GM19372 (cell line): Measurements from ENCODE around the gene ABHD11.
A peak's percentile ranks its signal among the peaks of the same experiment; 100 is the strongest.
"Not testable (repeated sequence)": the region's sequence is repeated elsewhere in the genome, so short reads cannot be mapped to it uniquely, and the experiment has no call there.

Source experiments
- ATAC-seq: cut with Tn5 transposase; IDR thresholded peaks from one replicate; pipeline ENCODE4 v1.9.1; 2021; ENCODE audit warnings: mild to moderate bottlenecking, low read depth, moderate library complexity; ENCODE audit not compliant: unreplicated experiment

The ABHD11 gene

DNA sequence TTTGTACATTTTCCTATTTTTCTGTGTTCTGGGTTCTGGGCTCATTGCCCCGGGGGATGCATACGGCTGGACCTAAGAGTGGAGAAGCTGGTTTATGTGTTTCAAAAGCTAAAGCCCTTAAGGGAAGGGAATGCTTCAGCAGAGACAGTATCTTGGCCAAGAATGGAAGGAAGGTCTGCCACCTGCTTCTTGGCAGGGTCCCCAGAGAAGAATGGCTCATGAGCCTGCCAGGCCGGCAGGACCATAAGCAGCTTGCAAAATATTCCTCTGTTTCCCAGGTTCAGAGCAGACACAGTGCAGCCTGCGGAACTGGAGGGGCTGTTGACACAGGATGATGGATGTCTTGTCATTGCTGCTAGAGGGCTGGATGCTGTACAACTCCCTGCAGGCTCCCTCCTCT lies 7.8 kb upstream of the ABHD11 start:
- ATAC-seq, result no peak

DNA sequence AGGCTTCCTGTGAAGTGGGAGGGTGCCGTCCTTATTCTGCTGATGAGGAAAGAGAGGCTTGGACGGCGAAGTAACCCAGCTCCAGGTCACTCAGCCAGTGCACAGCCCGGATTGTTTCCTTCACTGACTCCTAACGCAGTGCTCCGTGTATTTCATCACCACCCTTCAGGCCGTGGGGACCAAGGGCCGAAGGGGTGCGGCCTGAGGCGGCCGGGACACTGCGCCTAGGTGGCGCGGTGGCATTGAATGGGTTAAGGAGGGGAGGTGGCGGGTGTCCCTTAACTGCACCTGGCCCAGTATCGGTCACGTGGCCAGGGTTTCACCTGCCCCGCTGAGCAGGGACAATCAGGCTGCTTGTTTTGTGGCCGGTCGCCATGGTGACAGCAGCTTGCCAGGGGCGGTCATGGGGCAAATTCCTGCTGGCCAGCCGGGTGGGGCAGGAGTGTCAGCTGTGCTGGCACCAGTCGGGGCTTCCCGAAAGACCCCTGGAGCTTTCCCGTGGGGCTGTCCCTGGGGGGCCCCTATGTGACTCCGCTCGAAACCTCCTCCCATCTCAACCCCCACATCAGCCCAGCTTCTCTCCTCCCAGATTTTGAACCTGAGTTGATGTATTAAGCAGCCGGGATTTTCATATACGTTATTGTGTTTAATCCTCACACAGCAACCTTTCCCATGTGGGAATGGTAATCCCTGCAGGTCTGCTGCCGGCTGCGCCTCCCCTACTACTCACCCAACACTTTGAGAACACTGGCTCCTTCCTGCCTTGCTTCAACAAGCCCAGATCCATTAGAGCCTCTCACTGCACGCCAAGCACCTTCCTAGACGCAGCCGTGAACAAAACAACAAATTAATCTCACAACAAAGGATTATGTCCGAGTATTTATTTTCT lies 4.4 kb upstream of the ABHD11 start:
- ATAC-seq, result no peak

- ATAC-seq, result no peak
Observed at GRCh38 chr7:73742338-73742752, 3.7 kb upstream of the ABHD11 start.

GRCh38 chr7:73741600-73741999 lies 3.0 kb upstream of the ABHD11 start:
- no peak for ATAC-seq

GRCh38 chr7:73740771-73741170 lies 2.2 kb upstream of the ABHD11 start:
- no peak for ATAC-seq

DNA sequence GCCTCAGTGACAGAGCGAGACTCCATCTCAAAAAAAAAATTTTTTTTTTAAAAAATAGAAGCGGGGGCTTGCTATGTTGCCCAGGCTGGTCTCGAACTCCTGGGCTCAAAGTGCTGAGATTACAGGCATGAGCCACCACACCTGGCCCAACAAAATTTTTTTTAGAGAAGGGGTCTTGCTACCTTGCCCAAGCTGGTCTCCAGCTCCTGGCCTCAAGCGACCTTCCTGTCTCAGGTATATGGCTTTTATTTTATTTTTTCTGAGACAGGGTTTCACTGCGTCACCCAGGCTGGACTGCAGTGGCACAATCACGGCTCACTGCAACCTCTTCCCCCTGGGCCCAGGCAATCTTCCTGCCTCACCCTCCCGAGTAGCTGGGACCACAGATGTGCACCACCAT lies 1.6 kb upstream of the ABHD11 start:
- ATAC-seq, result no peak

GRCh38 chr7:73739387-73739767 lies 775 bp upstream of the ABHD11 start:
- no peak for ATAC-seq

- peak; percentile 18 for ATAC-seq
Observed at GRCh38 chr7:73738220-73738611, 386 bp downstream of the ABHD11 start.

DNA sequence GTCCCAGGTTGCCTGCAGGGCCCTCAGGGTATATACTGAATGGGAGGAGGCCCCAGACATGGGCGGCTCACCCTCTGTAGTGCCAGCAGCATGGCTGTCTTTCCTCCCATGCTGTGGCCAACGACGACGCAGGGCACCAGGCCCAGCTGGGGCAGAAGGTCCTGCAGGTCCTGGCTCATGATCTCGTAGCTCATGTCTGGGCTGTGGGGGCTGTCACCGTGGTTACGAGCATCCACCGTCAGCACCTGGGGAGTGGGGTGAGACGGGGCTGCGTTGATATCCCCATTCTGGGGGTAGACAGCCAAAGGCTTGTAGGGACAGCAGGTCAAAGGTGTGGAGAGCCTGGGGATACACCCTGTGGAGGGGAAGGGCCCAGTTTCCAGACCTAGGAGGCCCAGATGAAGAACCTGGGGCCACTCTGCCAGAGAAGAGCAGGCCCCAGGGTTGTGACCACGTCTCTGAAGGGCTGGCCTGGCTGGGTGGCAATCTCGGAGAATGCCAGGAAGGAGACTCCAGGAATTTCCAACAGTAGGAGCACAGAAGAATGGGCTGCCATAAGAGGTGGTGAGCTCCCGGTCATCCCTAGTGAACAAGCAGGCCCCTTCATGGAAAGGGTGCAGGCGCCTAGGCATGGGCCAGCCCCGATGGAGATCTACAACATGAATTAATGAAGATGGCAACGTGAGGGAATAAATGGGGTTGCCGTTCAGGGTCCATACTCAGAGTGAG lies 947 bp downstream of the ABHD11 start:
- no peak for ATAC-seq

DNA sequence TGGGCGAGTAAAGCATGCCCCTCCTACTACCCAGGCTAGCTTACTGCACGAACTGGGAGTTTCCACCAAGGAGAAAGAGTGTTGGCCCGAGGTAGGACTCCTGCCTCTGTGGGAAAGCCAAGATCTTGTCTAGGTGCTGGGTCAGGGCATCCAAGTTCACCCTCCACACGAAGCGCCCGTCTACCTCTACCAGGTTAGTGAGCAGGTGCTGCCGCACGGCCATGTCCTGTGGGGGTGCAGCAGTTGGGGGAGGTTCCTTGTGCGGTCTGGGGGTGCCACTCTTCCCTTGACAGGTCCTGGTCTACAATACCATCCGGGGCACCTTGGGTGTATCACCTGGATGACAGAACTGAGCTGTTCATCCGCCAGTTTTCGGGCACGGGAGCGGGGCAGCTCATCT lies 1.7 kb downstream of the ABHD11 start:
- ATAC-seq, result no peak

DNA sequence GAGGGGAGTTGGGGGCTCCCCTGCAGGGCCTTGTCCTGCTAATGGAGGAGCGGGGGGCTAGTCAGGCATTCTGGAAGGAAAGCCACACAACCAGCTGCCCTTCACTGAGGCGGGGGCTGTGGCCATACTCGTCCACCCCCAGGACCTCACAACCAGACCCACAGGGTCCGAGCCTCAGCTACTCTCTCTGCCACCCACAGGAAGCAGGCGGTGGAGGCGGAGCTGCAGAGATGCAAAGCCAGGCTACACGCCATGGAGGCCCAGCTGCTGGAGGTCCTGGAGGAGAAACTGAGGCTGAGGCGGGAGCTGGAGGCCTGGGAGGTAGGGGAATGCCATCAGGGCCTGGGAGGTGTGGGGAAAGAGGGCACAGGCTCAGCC lies 3.1 kb downstream of the ABHD11 start:
- no peak for ATAC-seq

DNA sequence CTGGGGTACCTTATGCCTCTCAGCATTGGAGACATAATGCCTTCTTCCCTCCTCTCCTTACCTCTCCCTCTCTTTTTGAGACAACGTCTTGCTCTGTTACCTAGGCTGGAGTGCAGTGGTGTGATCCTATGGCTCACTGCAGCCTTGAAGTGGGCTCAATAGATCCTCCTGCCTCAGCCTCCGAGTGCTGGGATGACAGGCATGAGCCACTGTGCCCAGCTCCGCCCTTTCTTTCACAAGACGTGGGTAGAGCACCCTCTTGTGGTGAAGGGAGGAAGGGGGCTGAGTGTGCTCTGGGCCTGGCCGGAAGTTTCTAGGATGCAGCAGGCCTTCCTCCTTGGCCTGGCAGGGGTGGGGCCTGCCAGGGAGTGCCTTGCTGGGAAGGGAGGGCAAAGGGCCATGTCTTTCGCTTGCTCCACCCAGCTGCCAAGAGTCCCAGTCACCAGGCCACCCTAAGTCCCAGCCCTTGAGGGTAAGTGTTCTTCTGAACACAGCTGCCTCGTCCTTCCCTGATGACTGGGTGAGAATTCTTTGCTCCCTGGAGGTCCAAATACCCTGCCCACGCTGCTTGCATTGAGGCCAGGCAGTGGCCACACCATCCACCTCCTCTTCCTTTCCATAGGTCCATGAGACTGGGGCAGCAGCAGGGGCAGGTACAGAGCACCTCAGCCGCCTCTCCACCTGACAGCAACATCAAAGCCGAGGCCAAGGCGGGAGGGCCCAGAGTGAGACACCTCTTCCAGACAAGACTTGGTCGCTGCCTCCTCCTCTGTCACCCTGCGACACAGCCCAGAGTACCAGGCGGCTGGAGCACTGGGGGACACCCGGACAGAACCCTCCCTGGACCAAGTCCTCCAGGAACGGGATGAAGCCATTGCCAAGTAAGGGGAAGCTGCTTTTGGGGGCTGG lies 3.7 kb downstream of the ABHD11 start:
- ATAC-seq, result no peak

GRCh38 chr7:73732397-73732796 lies 6.2 kb downstream of the ABHD11 start:
- ATAC-seq, result no peak

DNA sequence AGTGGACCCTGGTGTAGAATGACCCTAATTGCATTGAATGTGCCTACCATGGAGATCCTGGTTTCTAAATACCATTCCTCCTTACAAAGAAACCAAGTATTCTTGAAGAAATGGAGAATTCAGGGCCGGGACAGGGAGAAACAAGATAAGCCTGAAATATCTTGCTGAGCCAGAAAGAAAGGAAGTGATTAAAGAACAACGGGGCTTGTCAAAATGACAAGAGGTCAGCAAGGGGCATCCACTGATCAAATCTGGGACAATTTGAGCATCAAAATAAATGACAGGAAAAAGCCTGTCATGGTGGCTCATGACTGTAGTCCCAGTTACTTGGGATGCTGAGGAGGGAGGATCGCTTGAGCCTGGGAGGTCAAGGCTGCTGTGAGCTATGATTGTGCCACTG lies 8.1 kb downstream of the ABHD11 start:
- no peak for ATAC-seq

- ATAC-seq, result no peak
Observed at GRCh38 chr7:73728551-73728950, 10.1 kb downstream of the ABHD11 start.

DNA sequence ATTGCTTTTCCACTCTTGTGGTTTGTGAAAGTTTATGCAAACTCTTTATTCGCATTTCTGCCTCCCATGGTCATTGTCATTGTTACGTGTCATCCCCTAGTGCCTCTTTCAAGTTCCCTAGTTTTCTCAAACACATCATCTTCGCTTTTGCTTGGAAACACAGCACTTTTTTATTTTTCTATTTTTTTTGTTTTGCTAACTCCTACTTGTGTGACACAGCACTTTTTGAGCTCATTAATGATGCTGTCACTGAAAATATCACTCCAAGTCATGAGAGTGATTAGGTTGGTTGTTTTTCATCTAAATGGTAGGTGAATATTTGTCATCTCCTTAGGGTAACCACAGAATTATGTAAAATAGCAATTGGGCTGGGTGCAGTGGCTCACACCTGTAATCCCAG lies 10.7 kb downstream of the ABHD11 start:
- no peak for ATAC-seq

DNA sequence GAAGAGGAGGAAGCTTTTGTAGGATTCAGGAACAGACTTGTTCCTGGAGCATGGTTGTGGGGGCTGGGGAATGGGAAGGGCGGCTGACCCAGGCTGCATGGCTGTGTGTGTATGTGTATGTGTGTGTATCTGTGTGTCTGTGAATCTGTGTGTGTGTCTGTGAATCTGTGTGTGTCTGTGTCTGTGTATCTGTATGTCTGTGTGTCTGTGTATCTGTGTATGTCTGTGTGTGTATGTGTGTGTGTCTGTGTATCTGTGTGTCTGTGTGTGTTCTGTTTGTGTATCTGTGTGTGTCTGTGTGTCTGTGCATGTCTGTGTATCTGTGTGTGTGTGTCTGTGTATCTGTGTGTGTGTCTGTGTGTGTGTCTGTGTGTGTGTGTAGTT lies 12.5 kb downstream of the ABHD11 start:
- ATAC-seq, result no peak

- ATAC-seq, result no peak
Observed at GRCh38 chr7:73723813-73724212, 14.8 kb downstream of the ABHD11 start.

GRCh38 chr7:73722785-73723184 lies 15.8 kb downstream of the ABHD11 start:
- no peak for ATAC-seq

GRCh38 chr7:73722182-73722581 lies 16.4 kb downstream of the ABHD11 start:
- ATAC-seq, result not testable (repeated sequence)

DNA sequence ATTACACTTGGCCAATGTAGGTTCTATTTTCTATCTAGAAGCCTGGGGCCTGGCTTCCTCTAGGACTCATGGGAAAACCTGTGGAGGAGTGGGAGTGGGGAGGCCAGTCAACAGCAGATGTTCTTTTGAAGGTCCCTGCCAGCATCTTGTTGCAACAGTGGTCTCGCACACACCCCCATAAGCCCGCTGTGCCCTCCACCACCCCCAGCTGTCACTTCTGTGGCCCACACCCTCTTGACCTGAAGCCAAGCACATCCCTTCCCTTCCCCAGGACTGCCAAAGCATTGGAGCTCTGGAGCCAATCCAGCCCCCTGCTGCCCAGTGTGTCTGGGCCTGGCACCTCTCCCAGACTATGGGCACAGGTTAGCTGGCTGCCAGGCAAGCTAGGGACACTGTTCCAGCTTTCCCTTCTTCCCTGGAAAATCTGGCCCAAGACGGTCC lies 17.2 kb downstream of the ABHD11 start:
- ATAC-seq, result no peak
